GM23338 (cell line): Measurements from ENCODE around the gene ATXN7L1.
"Not testable (repeated sequence)": the region's sequence is repeated elsewhere in the genome, so short reads cannot be mapped to it uniquely, and the experiment has no call there.

Experiments used
- EZH2phosphoT487 ChIP-seq: fragments of 200-600 bp; sonication (generic); IDR thresholded peaks from one replicate; pipeline ENCODE4 v1.8.1; 2018; ENCODE audit warnings: antibody characterized with exemption; ENCODE audit not compliant: unreplicated experiment
- POLR2AphosphoS5 ChIP-seq: IDR thresholded peaks from 2 replicates; pipeline ENCODE4 v1.6.1; 2016; ENCODE audit warnings: antibody characterized with exemption, low read depth

DNA sequence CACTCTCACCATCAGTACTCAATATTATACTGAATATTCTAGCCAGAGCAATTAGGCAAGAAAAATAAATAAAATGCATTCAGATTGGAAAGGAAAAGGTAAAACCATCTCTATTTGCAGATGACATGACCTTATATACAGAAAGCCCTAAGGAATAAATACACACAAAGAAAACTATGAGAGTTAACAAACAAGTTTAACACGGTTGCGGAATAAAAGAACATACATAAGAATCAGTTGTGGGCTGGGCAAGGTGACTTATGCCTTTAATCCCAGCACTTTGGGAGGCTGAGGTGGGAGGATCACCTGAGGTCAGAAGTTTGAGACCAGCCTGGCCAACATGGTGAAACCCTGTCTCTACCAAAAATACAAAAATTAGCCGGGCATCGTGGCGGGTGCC, 31.7 kb downstream of the ATXN7L1 start:
- TF ChIP-seq EZH2phosphoT487, POLR2AphosphoS5: not testable (repeated sequence)
